ENCODE results near the gene OR1F1.

- TF ChIP-seq GATA3 (IDR thresholded peaks at IDR 0.05; ENCODE audit: low read depth, low read length) (no peak), GATA2 (IDR thresholded peaks at IDR 0.05; ENCODE audit: low read depth, low read length) (no peak)
These were observed 4.4 kb upstream of the OR1F1 start for GRCh38 chr16:3183445-3184139.

Measured in SH-SY5Y (cell line).